HFFc6 (cell line): ENCODE data around the gene GPC6. TPM values are rescaled to one million over a fixed set of nuclear protein-coding genes. Genes with fewer than 3 reads are reported as not detected.

ENCODE experiments used
- DNase-seq: peaks from one replicate; pipeline ENCODE4 v3.0.0-alpha.2; 2018
- H3K27ac Mint-ChIP-seq: 2 replicates; pipeline ENCODE4 v1.8.0; 2020; ENCODE audit warnings: mild to moderate bottlenecking, mixed read lengths
- H3K27me3 Mint-ChIP-seq: 2 replicates; pipeline ENCODE4 v1.8.0; 2021; ENCODE audit warnings: mild to moderate bottlenecking, moderate library complexity, mixed read lengths; ENCODE audit not compliant: insufficient read depth
- H3K36me3 Mint-ChIP-seq: 2 replicates; pipeline ENCODE4 v1.8.0; 2021; ENCODE audit warnings: low read depth, mixed read lengths
- H3K4me1 Mint-ChIP-seq: 2 replicates; pipeline ENCODE4 v1.8.0; 2020; ENCODE audit warnings: low read depth, mixed read lengths
- H3K4me3 Mint-ChIP-seq: 2 replicates; pipeline ENCODE4 v1.8.0; 2020; ENCODE audit warnings: mild to moderate bottlenecking, moderate library complexity, mixed read lengths
- H3K9me3 Mint-ChIP-seq: 2 replicates; pipeline ENCODE4 v1.8.0; 2020; ENCODE audit warnings: mild to moderate bottlenecking, mixed read lengths
- total RNA-seq, 6 experiments: library from RNA; stranded (reverse); fragmentation: NEBNext Ultra II Directional; extraction: Animal tissue kit (Norgen Biotek cat#: 25700); gene quantifications; 2 replicates in 1 of 6; 3 replicates in 5 of 6; pipeline ENCODE4 v1.2.3, GENCODE V29; 2021
- TF ChIP-seq, protein P1 (sequence below): fragments of 200-600 bp; sonication (generic); IDR thresholded peaks from 2 replicates; pipeline ENCODE4 v1.5.0; 2021; ENCODE audit warnings: antibody characterized with exemption, mild to moderate bottlenecking

The GPC6 gene
- total RNA-seq, 6 experiments from 2014 or later: 3.0 to 5.3 (median 4.4) TPM

DNA sequence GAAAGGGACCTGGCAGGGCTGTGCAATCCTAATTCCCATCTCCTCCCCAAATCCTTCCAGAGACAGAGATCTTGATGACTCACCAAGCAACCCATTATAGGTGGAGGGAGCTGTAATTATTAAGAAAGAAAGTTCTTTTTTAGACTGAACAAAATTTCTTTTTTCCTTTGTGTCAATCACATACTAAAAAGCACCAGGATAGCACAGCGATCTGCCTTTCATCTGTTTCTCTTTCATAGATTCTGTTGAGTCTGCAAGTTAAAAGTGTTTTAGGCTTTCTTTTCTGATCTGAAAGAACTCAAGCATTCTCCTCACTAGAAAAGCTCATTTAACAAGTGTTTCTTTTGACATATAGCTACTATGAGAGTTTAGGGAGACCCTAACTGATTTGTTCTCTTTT, 1030.1 kb downstream of the GPC6 start:
- TF ChIP-seq, protein P1, sequence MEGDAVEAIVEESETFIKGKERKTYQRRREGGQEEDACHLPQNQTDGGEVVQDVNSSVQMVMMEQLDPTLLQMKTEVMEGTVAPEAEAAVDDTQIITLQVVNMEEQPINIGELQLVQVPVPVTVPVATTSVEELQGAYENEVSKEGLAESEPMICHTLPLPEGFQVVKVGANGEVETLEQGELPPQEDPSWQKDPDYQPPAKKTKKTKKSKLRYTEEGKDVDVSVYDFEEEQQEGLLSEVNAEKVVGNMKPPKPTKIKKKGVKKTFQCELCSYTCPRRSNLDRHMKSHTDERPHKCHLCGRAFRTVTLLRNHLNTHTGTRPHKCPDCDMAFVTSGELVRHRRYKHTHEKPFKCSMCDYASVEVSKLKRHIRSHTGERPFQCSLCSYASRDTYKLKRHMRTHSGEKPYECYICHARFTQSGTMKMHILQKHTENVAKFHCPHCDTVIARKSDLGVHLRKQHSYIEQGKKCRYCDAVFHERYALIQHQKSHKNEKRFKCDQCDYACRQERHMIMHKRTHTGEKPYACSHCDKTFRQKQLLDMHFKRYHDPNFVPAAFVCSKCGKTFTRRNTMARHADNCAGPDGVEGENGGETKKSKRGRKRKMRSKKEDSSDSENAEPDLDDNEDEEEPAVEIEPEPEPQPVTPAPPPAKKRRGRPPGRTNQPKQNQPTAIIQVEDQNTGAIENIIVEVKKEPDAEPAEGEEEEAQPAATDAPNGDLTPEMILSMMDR: no peak
- Mint-ChIP-seq H3K27me3 (peaks cover 4% of the 10 kb centered on the region), H3K9me3 (no peaks in the 10 kb centered on the region), H3K27ac (no peak overlapping the region), H3K4me3 (no peak overlapping the region), H3K36me3 (no peaks in the 10 kb centered on the region), H3K4me1 (peaks cover 8% of the 10 kb centered on the region)
- DNase-seq: no peak

DNA sequence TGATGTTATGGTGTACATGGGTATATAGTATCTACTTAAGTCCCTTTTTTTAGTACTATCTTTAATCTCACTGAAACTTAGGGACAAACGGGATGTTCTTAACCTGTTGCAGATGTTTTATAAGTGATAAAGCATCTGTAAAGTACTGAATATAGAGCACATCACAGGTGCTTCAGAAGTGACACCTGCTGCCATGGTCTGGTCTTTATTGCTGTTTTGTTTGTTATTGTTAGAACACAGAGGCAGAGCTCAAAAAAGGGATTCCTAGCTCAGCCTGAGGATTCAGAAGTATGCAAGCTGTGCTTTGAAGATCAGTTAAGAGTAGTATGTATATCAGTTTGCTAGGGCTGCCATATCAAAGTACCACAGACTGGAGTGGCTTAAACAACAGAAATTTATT, 1033.4 kb downstream of the GPC6 start:
- no peaks in the 10 kb centered on the region for H3K9me3 Mint-ChIP-seq
- H3K36me3 Mint-ChIP-seq: no peaks in the 10 kb centered on the region
- TF ChIP-seq, protein P1: no peak
- no peak for DNase-seq
- H3K27me3 Mint-ChIP-seq: peaks cover 4% of the 10 kb centered on the region
- H3K27ac Mint-ChIP-seq: no peak overlapping the region
- H3K4me3 Mint-ChIP-seq: no peak overlapping the region
- H3K4me1 Mint-ChIP-seq: peaks cover 11% of the 10 kb centered on the region

DNA sequence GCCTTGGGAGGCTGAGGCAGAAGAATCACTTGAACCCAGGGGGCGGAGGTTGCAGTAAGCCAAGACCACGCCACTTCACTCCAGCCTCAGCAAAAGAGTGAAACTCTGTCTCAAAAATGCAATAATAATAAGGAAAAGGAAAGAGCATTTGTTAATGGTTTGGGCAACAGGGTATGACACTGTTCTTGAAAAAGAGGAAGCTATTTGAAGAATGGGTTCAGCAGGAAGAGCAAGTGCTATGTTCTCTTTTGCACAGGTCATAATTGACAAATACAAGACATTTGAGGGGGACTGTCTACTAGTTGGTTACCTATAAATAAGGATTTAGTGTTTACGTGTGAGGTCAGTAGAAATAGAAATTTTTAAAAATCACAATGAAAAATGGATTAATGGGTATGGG, 1034.6 kb downstream of the GPC6 start:
- TF ChIP-seq, protein P1: no peak
- Mint-ChIP-seq H3K9me3 (no peaks in the 10 kb centered on the region), H3K4me1 (peaks cover 21% of the 10 kb centered on the region)

DNA sequence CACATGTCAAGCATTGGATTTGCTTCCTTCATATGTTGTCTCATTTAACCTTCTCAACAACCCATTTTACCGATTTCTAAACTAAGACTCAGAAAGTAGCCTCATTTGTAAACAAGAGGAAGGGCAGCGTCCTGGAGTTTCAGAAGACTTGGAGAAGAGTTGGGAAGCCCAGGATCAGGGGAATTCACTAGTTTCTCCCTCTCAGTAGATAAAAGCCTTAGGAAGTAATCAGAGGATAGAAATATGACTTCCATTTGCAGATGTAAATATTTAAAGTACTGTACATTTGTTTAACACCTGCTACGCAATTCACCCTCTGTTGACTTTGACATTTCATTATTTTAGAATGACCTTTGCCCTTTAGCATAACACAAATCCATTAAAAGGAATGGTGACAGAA, 1036.4 kb downstream of the GPC6 start:
- Mint-ChIP-seq H3K27me3 (no peaks in the 10 kb centered on the region), H3K9me3 (no peaks in the 10 kb centered on the region), H3K36me3 (no peaks in the 10 kb centered on the region), H3K27ac (no peak overlapping the region), H3K4me1 (peaks cover 13% of the 10 kb centered on the region), H3K4me3 (no peak overlapping the region)
- TF ChIP-seq, protein P1: no peak
- DNase-seq: no peak

More for the DNA sequence above, 1034.6 kb downstream of the GPC6 start:
- H3K27ac Mint-ChIP-seq: no peak overlapping the region
- H3K36me3 Mint-ChIP-seq: no peaks in the 10 kb centered on the region
- peaks cover 2% of the 10 kb centered on the region; the same call in 1 of the 2 replicates for H3K27me3 Mint-ChIP-seq
- no peak for DNase-seq
- no peak overlapping the region for H3K4me3 Mint-ChIP-seq

DNA sequence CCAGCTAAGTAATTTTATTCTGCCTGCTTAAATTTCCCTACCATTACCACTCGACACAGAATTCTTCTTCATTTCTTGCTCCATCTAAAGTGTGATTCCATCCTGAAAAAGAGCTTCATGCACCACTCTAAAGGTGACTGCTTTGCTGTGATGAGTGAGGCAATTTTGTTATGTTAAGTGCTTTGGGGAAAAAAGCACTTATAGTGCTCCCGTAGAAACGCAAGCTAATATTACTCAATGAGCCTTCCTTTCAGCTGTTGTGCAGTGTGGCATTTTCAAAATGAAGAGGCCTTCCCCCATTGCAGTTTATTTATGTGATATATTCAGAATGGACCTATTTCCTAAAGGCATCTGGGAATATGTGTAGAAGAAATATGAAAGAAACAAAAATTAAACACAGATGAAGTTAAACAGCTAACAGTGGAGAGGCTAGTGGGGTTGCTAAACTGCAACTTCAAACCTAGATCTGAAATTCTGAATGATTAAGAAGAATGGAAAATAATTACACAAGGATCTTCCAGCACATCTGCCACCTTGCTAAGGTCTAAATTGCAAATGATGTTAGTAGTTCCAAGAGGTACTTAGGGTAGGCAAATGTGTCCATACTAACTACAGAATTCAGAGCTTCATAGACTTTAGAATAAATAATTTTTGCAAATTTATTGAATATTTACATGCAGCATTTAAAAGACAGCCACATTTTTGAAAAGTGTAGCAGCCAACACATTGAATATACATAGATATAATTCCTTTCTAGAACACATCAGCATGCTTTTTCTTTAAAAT, 1041.2 kb downstream of the GPC6 start:
- Mint-ChIP-seq H3K27ac (no peak overlapping the region), H3K4me3 (no peak overlapping the region), H3K4me1 (peaks cover 29% of the 10 kb centered on the region), H3K27me3 (no peaks in the 10 kb centered on the region; the same call in 1 of the 2 replicates), H3K36me3 (no peaks in the 10 kb centered on the region), H3K9me3 (no peaks in the 10 kb centered on the region)
- no peak for DNase-seq
- TF ChIP-seq, protein P1: no peak
